HG02885 (cell line): ENCODE measurements around the gene ATP6V0D1.
"Not testable (repeated sequence)": the region's sequence is repeated elsewhere in the genome, so short reads cannot be mapped to it uniquely, and the experiment has no call there.

Experiments
- ATAC-seq: cut with Tn5 transposase; IDR thresholded peaks from one replicate; pipeline ENCODE4 v1.9.1; 2021; ENCODE audit warnings: mild to moderate bottlenecking; ENCODE audit not compliant: unreplicated experiment, poor library complexity

ATP6V0D1 gene

GRCh38 chr16:67430504-67430976, 50.4 kb downstream of the ATP6V0D1 start:
- ATAC-seq = no peak

GRCh38 chr16:67429799-67430503, 51.0 kb downstream of the ATP6V0D1 start:
- ATAC-seq = no peak

- no peak for ATAC-seq
Measured at GRCh38 chr16:67429053-67429798, 51.7 kb downstream of the ATP6V0D1 start.

- peak; percentile 56 for ATAC-seq
Measured at GRCh38 chr16:67428146-67428731, 52.7 kb downstream of the ATP6V0D1 start.

- no peak for ATAC-seq
Measured at GRCh38 chr16:67426950-67427349, 54.0 kb downstream of the ATP6V0D1 start.

- ATAC-seq = no peak
Measured at GRCh38 chr16:67426022-67426421, 54.9 kb downstream of the ATP6V0D1 start.

- ATAC-seq = no peak
Measured at GRCh38 chr16:67425580-67425979, 55.4 kb downstream of the ATP6V0D1 start.

- ATAC-seq = no peak
Measured at GRCh38 chr16:67425061-67425460, 55.9 kb downstream of the ATP6V0D1 start.

GRCh38 chr16:67424261-67424615, 56.7 kb downstream of the ATP6V0D1 start:
- ATAC-seq = no peak

- no peak for ATAC-seq
Measured at GRCh38 chr16:67423611-67424260, 57.2 kb downstream of the ATP6V0D1 start.

GRCh38 chr16:67423015-67423414, 57.9 kb downstream of the ATP6V0D1 start:
- ATAC-seq = no peak

GRCh38 chr16:67421030-67421429, 59.9 kb downstream of the ATP6V0D1 start:
- no peak for ATAC-seq

- ATAC-seq = no peak
Measured at GRCh38 chr16:67419931-67420330, 61.0 kb downstream of the ATP6V0D1 start.

- ATAC-seq = no peak
Measured at GRCh38 chr16:67419502-67419901, 61.5 kb downstream of the ATP6V0D1 start.

GRCh38 chr16:67417333-67418061, 63.5 kb downstream of the ATP6V0D1 start:
- no peak for ATAC-seq

- peak; percentile 86 for ATAC-seq
Measured at GRCh38 chr16:67415872-67416793, 64.8 kb downstream of the ATP6V0D1 start, which contains the start of gene ZDHHC1. TSS of gene ZDHHC1 (minus strand) at chr16:67416477. CDS start at chr16:67407775, 8,702 bp downstream.

GRCh38 chr16:67415421-67415820, 65.5 kb downstream of the ATP6V0D1 start:
- not testable (repeated sequence) for ATAC-seq

GRCh38 chr16:67413978-67414911, 66.7 kb downstream of the ATP6V0D1 start:
- ATAC-seq = no peak
